ENCODE data around the gene PRDX2. TPM values are rescaled to one million over a fixed set of nuclear protein-coding genes. Genes with fewer than 3 reads are reported as not detected.

The PRDX2 gene
- total and polyA plus RNA-seq, 10 of the 15 experiments (the other 5 are each of a cell fraction or from before 2014, with no cell fraction given): 93.0 to 812 (median 344) TPM

DNA sequence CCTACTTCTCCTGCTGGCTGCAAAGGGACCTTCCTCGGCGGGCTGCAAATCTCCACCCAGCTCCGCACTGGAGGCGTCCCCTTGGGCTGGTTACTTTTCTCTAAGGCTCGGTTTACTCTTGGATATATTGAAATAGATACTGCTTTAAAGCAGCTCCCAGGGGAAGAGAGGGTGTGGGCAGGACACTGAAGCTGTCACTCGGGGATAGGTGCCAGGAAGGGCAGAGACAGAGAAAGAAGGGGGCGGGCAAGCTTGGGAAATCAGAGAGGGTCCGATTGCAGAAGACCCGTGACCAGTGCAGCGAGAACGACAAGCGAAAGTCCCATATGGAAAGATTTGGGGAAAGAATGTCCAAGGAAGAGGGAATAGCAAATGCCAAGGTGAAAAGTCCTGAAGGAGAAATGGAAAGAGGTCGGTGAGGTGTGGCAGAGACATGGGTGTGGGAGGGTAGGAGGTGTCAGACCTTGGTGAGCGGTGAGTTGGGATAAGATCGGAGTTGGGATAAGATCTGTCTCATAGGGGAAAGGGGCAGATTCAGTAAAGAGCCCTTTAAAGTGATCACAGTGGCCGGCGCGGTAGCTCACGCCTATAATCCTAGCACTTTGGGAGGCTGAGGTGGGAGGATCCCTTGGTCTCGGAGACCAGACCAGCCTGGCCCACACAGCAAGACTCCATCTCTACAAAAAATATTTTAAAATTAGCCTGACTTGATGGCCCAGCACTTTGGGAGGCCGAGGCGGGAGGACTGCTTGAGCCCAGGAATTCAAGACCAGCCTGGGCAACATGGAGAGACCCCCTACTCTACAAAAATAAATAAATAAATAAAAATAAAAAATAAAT is 887 bp upstream of the PRDX2 start:
- ChIA-PET RAD21 (ENCODE audit: unreplicated experiment) (no interaction called here), CTCF (interaction anchor here (0.7 to 12.9 kb wide), 8 partner anchors 10 to 163 kb away, joined by 3 to 426 read pairs (median 3); no protein-coding TSS in a partner anchor), POLR2A (interaction anchor here (0.7 to 2.1 kb wide), 4 partner anchors 9 to 79 kb away, joined by 3 to 8 read pairs (median 4); partner anchors contain the start of gene JUNB), SMC1A (ENCODE audit: uncharacterized antibody, unreplicated experiment) (interaction anchor here (0.8 to 1.8 kb wide), 4 partner anchors 38 to 46 kb away, joined by 3 to 4 read pairs (median 4); no protein-coding TSS in a partner anchor)
- H4K20me1 ChIP-seq (ENCODE audit: control insufficient read depth, insufficient read depth): no peaks in the 10 kb centered on the region
- H3K4me3 ChIP-seq: peak overlapping the region; percentile 95
- peaks cover 0 to 1% of the 10 kb centered on the region in 2 experiments; a peak in 2 of 4 replicates for H3K36me3 ChIP-seq (ENCODE audit: control insufficient read depth in 2 of 2, insufficient read depth in 2 of 2, low read length in 1 of 2)
- ATAC-seq (no peak), DNase-seq (ENCODE audit: low read depth, low spot score) (no peak), FAIRE-seq (no peak)
- H3K4me2 ChIP-seq (ENCODE audit: control insufficient read depth, insufficient read depth): peak overlapping the region; percentile 98
- no peak for TF ChIP-seq LARP7 (IDR thresholded peaks at IDR 0.05)
- TF ChIP-seq, protein P1, sequence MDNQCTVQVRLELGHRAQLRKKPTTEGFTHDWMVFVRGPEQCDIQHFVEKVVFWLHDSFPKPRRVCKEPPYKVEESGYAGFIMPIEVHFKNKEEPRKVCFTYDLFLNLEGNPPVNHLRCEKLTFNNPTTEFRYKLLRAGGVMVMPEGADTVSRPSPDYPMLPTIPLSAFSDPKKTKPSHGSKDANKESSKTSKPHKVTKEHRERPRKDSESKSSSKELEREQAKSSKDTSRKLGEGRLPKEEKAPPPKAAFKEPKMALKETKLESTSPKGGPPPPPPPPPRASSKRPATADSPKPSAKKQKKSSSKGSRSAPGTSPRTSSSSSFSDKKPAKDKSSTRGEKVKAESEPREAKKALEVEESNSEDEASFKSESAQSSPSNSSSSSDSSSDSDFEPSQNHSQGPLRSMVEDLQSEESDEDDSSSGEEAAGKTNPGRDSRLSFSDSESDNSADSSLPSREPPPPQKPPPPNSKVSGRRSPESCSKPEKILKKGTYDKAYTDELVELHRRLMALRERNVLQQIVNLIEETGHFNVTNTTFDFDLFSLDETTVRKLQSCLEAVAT (IDR thresholded peaks at IDR 0.05): peak; percentile 55
- H3K27ac ChIP-seq (ENCODE audit: control insufficient read depth, insufficient read depth): no peak overlapping the region
- H3K4me1 ChIP-seq (ENCODE audit: control insufficient read depth, insufficient read depth, low read length): peaks cover 19% of the 10 kb centered on the region
- no peaks in the 10 kb centered on the region for H3K9me3 ChIP-seq (replicated peaks; ENCODE audit: control insufficient read depth, insufficient read depth, low read length)
- WGBS (ENCODE audit: insufficient coverage, insufficient replicate concordance, low lambda C conversion rate, missing lambda C conversion rate): 41% methylated on average over 22 of the region's 22 CpGs
- intact Hi-C loops (cut with micrococcal nuclease; ENCODE audit: unreplicated experiment) (no loop called here), in situ Hi-C loops (cut with MboI) (no loop called here)
- H3K27me3 ChIP-seq (replicated peaks in 1 of 2; ENCODE audit: control insufficient read depth in 2 of 2, insufficient read depth in 2 of 2, low read length in 1 of 2): no peaks in the 10 kb centered on the region
- peak overlapping the region; percentile 79 for H3K9ac ChIP-seq (ENCODE audit: control insufficient read depth, insufficient read depth, low read length)
- no TSS peak for BruUV-seq (replicated peaks)
- H2AFZ ChIP-seq (ENCODE audit: control insufficient read depth, low read depth, low read length): peak overlapping the region; percentile 88
- peaks cover 20% of the 10 kb centered on the region for H3K79me2 ChIP-seq (ENCODE audit: control insufficient read depth, insufficient read depth, low read length)

All from GM12878 (cell line).